Measurements from ENCODE around the gene PSME3IP1. TPM values are rescaled to one million over a fixed set of nuclear protein-coding genes. Genes with fewer than 3 reads are reported as not detected.

Gene PSME3IP1
- total and polyA plus RNA-seq, 9 of the 15 experiments (the other 6 are each of a cell fraction or from before 2014, with no cell fraction given) = 63.8 to 187 (median 142) TPM

- no peak for TF ChIP-seq CHD7 (IDR thresholded peaks at IDR 0.05; ENCODE audit: low read depth, low read length)
- TF ChIP-seq RNF219 (CRISPR knock-in tag; IDR thresholded peaks at IDR 0.05) = no peak
- peak; percentile 94 for TF ChIP-seq POLR2G (IDR thresholded peaks at IDR 0.05; ENCODE audit: low read depth, low read length)
- TF ChIP-seq ZNF778 (CRISPR knock-in tag; IDR thresholded peaks at IDR 0.05) = no peak
- TF ChIP-seq NR2C2 (CRISPR knock-in tag; IDR thresholded peaks at IDR 0.05) = no peak
- TF ChIP-seq NR2C2 (tag; IDR thresholded peaks at IDR 0.05) = peak; percentile 59
- no peak for TF ChIP-seq FOSL1 (tag; conservative IDR thresholded peaks at IDR 0.05)
- TF ChIP-seq U2AF2 (optimal IDR thresholded peaks at IDR 0.05; ENCODE audit: low read depth, low read length) = no peak
- peak; percentile 93 for TF ChIP-seq CREB1 (IDR thresholded peaks at IDR 0.05)
- peak; percentile 83 for TF ChIP-seq CREB1 (CRISPR knock-in tag; IDR thresholded peaks at IDR 0.05)
- no peak for TF ChIP-seq ZNF586 (CRISPR knock-in tag; conservative IDR thresholded peaks at IDR 0.05)
- TF ChIP-seq BRCA1 (IDR thresholded peaks at IDR 0.05) = no peak
- TF ChIP-seq BRCA1 (CRISPR knock-in tag; IDR thresholded peaks at IDR 0.05) = no peak
- TF ChIP-seq MAZ (CRISPR knock-in tag; conservative IDR thresholded peaks at IDR 0.05 in 1 of 2, IDR thresholded peaks at IDR 0.05 in 1 of 2) = peak; percentile 78 to 85
- TF ChIP-seq ZNF436 (CRISPR knock-in tag; IDR thresholded peaks at IDR 0.05) = no peak
Observed at GRCh38 chr16:57185945-57186871, at the start of gene PSME3IP1, which contains the start of gene RSPRY1 (continued).

All from K562 (cell line).